NB4 (cell line): Measurements from ENCODE around the gene TM9SF3.
A peak's percentile ranks its signal among the peaks of the same experiment; 100 is the strongest.

Experiments
- DNase-seq: peaks from one replicate; pipeline ENCODE4 v3.0.0; 2010; ENCODE audit warnings: low read depth
- H3K4me3 ChIP-seq: one replicate; pipeline ENCODE4 v1.5.1; 2011; ENCODE audit warnings: mild to moderate bottlenecking, low read depth, low read length, moderate library complexity
- MAX ChIP-seq: IDR thresholded peaks from 2 replicates; pipeline ENCODE4 v1.6.1; 2011; ENCODE audit warnings: low read depth, low read length
- MYC ChIP-seq: IDR thresholded peaks from 2 replicates; pipeline ENCODE4 v1.6.1; 2011; ENCODE audit warnings: low read depth, low read length
- POLR2A ChIP-seq: IDR thresholded peaks from 2 replicates; pipeline ENCODE4 v1.6.1; 2011; ENCODE audit warnings: mild to moderate bottlenecking; ENCODE audit not compliant: insufficient read length; ENCODE audit errors: extremely low read depth
- TF ChIP-seq, protein P1 (sequence below): IDR thresholded peaks from one replicate; pipeline ENCODE4 v1.5.1; 2012; ENCODE audit warnings: low read depth, low read length

Gene TM9SF3

DNA sequence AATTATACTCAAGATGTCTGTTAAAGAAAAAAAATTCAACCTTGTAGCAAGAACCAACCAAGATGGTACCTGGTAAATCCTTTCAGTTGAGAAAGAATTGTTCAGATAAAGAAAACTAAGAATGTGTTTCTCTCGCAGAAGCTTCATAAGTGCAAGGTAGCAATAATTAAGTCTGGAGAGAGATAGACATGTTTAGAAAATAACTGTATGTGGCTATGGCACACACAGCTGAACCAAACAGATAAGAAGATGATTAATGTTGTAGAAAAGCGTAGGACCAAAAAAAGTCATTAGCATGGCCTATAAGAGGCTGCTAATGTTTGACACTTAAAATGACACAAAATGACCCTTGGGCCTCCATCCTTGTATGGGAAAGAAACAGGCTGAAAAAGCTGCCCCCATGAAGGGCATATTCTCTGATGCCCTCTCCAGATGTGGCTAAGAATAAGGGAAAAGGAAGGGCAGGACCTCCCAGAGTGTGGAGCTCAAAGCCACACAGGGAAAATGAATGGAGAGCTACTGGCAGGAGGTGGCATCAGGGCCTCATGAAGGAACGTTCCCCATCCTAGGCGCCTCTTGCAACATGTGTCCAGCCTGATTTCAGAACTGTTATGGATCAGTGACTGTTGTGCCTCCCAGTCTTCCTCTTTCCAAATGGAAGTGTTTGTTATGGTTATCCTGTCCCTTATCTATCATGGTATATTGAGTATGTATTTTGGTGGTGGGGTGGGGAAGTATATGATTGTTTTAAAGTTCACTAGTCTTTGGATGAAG lies 103.8 kb downstream of the TM9SF3 start:
- no peak for DNase-seq
- H3K4me3 ChIP-seq = no peak overlapping the region
- TF ChIP-seq POLR2A (no peak), MYC (no peak), MAX (no peak)
- TF ChIP-seq, protein P1, sequence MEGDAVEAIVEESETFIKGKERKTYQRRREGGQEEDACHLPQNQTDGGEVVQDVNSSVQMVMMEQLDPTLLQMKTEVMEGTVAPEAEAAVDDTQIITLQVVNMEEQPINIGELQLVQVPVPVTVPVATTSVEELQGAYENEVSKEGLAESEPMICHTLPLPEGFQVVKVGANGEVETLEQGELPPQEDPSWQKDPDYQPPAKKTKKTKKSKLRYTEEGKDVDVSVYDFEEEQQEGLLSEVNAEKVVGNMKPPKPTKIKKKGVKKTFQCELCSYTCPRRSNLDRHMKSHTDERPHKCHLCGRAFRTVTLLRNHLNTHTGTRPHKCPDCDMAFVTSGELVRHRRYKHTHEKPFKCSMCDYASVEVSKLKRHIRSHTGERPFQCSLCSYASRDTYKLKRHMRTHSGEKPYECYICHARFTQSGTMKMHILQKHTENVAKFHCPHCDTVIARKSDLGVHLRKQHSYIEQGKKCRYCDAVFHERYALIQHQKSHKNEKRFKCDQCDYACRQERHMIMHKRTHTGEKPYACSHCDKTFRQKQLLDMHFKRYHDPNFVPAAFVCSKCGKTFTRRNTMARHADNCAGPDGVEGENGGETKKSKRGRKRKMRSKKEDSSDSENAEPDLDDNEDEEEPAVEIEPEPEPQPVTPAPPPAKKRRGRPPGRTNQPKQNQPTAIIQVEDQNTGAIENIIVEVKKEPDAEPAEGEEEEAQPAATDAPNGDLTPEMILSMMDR = no peak

- no peak overlapping the region for H3K4me3 ChIP-seq
- TF ChIP-seq, protein P1 = no peak
- TF ChIP-seq MYC (no peak), MAX (no peak), POLR2A (no peak)
- DNase-seq = no peak
These were observed 108.5 kb downstream of the TM9SF3 start for GRCh38 chr10:96478355-96478754.

DNA sequence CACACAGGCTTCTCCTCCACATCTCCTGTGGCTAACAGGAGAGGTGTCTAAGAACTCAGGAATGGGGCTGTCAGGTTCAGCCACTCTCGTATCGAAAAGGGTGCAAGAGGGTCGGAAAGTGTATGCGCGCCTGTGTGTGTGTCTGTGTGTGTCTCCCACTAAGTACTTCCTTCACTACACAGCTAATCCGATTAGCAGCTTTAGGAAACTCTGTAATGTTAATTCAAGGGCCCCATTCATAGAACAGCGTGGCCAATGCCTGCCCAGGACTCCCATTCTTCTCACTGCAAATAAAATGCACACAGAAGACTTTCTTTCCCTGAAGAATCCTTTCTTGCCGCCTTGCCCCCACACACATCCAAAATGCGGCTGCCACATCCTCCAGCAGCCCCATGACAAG lies 112.9 kb downstream of the TM9SF3 start:
- DNase-seq = no peak
- no peak for TF ChIP-seq MAX
- no peak for TF ChIP-seq POLR2A
- TF ChIP-seq MYC = no peak
- TF ChIP-seq, protein P1 = no peak
- H3K4me3 ChIP-seq = no peak overlapping the region

DNA sequence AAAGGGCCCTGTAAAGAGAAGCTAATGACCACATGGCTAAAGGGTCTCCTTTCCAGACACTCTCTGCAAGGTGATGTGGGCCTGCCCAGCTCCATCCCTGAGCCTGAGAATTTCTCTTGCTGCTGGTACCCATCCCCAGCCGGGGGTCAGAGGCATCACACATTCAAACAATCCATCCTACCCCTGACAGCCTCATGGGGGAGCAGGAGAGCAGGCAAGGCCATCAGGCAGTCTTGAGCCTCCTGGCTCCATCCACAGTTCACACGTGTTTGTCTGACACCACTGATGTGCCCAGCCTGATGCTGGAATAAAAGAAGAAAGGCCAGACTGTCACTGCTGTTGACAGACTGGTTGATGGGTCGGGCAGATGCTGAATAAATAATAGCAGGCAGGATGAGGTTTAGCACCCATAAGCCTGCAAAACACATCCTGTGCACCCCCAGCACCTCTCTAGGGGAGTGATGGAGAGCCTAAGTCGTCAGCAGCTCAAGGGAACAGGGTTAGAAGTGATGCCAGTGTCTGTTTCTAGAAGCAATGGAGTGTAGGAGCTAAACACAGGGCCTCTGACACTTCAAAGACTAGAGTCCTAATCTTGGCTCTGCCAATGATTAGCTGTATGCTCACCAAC lies 116.6 kb downstream of the TM9SF3 start:
- peak; percentile 60 for DNase-seq
- peak; percentile 93 for TF ChIP-seq MAX
- TF ChIP-seq POLR2A = no peak
- TF ChIP-seq MYC = peak; percentile 65
- TF ChIP-seq, protein P1 = peak; percentile 79
- no peak overlapping the region for H3K4me3 ChIP-seq

DNA sequence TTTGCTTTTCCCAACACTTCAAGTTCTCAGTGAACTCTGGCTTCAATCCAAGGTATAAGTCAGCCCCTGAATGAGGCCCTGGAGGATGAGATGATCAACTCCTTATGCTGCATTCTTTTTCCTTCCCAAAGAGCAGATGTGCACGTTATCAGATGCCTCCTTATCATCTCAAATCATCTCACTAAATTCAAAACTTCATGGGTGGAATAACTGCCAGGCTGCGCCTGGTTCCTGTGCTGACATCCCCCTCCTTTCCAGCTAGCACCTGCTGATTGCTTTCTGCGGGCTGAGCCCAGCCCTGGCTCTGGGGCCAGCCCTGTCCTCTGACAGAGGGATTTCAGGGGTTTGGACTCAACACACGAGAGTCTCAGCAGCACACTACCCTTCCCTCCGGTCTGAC lies 118.0 kb downstream of the TM9SF3 start:
- TF ChIP-seq, protein P1 = no peak
- TF ChIP-seq MYC (no peak), MAX (no peak), POLR2A (no peak)
- H3K4me3 ChIP-seq = no peak overlapping the region
- DNase-seq = no peak
